GM12878 (cell line): ENCODE results near the gene MTHFD1L.

Source experiments
- CHD2 ChIP-seq: IDR thresholded peaks from 2 replicates; pipeline ENCODE4 v1.6.1; 2011; ENCODE audit warnings: low read depth, low read length, improper control_type of control experiment, borderline replicate concordance
- EP300 ChIP-seq, 2 experiments: fragments of 150-350 bp in 1 of 2; IDR thresholded peaks; 2 replicates each; pipeline ENCODE4 v1.6.1; 2011 to 2012; ENCODE audit warnings: low read depth in 2 of 2, low read length in 2 of 2, borderline replicate concordance in 1 of 2, improper control_type of control experiment in 1 of 2, inconsistent platforms in 1 of 2; ENCODE audit not compliant: control insufficient read depth in 1 of 2
- EZH2 ChIP-seq: IDR thresholded peaks from 2 replicates; pipeline ENCODE4 v1.6.1; 2012; ENCODE audit warnings: low read depth, mild to moderate bottlenecking, control low read depth, inconsistent platforms, low read length, borderline replicate concordance; ENCODE audit not compliant: control insufficient read depth
- NFYB ChIP-seq: IDR thresholded peaks from 2 replicates; pipeline ENCODE4 v1.6.1; 2011; ENCODE audit warnings: low read depth, mild to moderate bottlenecking, low read length, improper control_type of control experiment, moderate library complexity; ENCODE audit not compliant: insufficient read depth
- NR2C1 ChIP-seq: fragments of 450-650 bp; IDR thresholded peaks from 2 replicates; pipeline ENCODE4 v1.6.1; 2017; ENCODE audit warnings: antibody characterized with exemption, mild to moderate bottlenecking, moderate library complexity
- POLR2A ChIP-seq: IDR thresholded peaks from 2 replicates; pipeline ENCODE4 v1.6.1; 2011; ENCODE audit warnings: low read depth, mild to moderate bottlenecking, low read length
- ZNF217 ChIP-seq: fragments of 450-650 bp; IDR thresholded peaks from 2 replicates; pipeline ENCODE4 v1.6.1; 2017; ENCODE audit warnings: antibody characterized with exemption, mild to moderate bottlenecking

DNA sequence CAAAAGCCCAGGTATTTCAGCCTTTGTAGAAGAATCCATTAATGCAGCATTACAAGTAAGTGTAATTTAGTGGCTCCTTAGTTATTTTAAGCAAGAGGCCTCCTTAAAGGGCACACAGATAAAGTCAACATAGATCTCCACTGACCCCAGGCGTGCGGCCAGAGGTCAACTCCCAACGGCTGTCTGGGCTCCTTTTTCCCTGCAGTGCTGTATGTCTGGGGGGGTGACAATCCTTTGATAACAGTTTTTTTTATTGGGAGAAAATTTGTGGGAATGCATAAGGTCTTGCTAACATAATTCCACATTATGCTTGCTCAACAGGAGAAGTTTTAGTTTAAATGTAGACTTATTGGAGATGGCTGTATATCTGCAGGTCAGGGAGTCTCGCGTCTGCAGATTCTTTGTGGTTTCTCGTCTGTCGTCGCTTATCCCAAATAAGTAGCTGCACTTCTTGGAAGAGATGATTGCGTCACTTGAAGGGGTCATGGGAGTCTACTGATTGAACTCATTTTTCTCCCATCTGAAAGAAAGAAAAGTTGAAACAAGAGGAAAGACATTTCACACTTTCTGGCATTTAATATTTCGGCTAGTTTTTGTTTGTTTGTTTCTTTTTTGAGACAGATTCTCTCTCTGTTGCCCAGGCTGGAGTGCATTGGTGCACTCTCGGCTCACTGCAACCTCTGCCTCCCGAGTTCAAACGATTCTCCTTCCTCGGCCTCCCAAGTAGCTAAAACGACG is 222.5 kb downstream of the MTHFD1L start:
- TF ChIP-seq EZH2 (no peak), CHD2 (no peak), ZNF217 (no peak), POLR2A (no peak), EP300 (IDR thresholded peaks at IDR 0.05; ENCODE audit: borderline replicate concordance in 1 of 2, control insufficient read depth in 1 of 2, low read depth in 2 of 2, low read length in 2 of 2) (no peak), NR2C1 (no peak), NFYB (no peak)
